Measurements from ENCODE around the gene MIAT. TPM values are rescaled to one million over a fixed set of nuclear protein-coding genes. Genes with fewer than 3 reads are reported as not detected.

The MIAT gene
- total RNA-seq, 4 donors from 2014 or later = 0.72 to 7.6 (median 1.1) TPM

DNA sequence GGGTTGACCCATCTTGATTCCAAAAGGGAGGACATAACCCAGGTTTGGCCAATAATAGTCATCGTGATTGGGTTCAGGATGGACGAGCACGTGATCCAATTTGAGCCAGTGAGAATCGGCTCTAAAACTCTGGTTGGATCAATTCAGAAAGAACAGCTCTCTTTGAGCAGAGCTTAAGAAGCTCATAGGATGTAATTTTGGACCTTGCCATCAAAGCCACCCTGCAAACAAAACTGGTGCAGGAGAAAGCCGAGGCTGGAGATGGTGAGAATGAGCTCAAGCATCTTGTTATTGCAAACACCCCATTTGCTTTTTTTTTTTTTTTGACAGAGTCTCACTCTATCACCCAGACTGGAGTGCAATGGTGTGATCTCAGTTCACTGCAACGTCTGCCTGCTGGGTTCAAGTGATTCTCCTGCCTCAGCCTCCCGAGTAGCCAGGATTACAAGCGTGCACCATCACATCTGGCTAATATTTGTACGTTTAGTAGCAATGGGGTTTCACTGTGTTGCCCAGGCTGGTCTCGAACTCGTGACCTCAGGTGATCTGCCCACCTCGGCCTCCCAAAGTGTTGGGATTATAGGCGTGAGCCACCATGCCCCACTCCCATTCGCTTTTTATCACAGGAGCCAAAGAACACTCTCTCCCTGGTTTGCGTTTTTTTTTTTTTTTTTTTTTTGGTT is 13.8 kb upstream of the MIAT start:
- 85% methylated on average over 15 of the region's 15 CpGs for WGBS
- no peak for DNase-seq (ENCODE audit: low spot score in 2 of 2)

DNA sequence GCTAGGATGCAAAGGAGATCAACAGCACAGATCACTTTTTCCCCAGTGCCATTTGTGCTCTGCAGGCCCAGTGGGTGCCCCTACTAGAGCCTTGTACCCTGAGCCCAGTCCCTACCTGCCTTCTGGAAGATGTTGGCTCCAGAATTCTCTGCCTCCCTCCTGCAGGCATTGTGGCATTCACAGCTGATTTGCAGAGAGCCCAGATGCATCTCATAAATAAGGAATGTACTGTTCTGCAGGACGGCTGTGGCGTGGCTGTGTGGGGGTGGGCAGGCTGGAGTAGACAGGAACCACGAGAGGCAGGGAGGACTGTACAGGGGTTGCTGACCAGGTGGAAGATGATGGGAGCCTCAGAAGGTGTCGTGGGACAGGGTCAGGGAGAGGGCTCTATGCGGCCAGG is 11.2 kb upstream of the MIAT start:
- WGBS = 47% methylated on average over 5 of the region's 5 CpGs
- TF ChIP-seq, protein P1, sequence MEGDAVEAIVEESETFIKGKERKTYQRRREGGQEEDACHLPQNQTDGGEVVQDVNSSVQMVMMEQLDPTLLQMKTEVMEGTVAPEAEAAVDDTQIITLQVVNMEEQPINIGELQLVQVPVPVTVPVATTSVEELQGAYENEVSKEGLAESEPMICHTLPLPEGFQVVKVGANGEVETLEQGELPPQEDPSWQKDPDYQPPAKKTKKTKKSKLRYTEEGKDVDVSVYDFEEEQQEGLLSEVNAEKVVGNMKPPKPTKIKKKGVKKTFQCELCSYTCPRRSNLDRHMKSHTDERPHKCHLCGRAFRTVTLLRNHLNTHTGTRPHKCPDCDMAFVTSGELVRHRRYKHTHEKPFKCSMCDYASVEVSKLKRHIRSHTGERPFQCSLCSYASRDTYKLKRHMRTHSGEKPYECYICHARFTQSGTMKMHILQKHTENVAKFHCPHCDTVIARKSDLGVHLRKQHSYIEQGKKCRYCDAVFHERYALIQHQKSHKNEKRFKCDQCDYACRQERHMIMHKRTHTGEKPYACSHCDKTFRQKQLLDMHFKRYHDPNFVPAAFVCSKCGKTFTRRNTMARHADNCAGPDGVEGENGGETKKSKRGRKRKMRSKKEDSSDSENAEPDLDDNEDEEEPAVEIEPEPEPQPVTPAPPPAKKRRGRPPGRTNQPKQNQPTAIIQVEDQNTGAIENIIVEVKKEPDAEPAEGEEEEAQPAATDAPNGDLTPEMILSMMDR (IDR thresholded peaks at IDR 0.05) = no peak
- TF ChIP-seq POLR2AphosphoS5 (IDR thresholded peaks at IDR 0.05) = no peak
- TF ChIP-seq POLR2A (IDR thresholded peaks at IDR 0.05) = no peak
- no peak for TF ChIP-seq EP300 (IDR thresholded peaks at IDR 0.05)
- H3K27ac ChIP-seq = no peak overlapping the region
- no peak overlapping the region for H3K4me3 ChIP-seq
- DNase-seq (ENCODE audit: low spot score in 2 of 2) = no peak
- no peaks in the 10 kb centered on the region for H3K9me3 ChIP-seq
- H3K4me1 ChIP-seq = peaks cover 17% of the 10 kb centered on the region
- H3K27me3 ChIP-seq = peaks cover 32% of the 10 kb centered on the region
- no peaks in the 10 kb centered on the region for H3K36me3 ChIP-seq

More for the DNA sequence above, 13.8 kb upstream of the MIAT start:
- Histone ChIP-seq H3K27me3 (peaks cover 22% of the 10 kb centered on the region), H3K9me3 (no peaks in the 10 kb centered on the region), H3K4me3 (no peak overlapping the region), H3K4me1 (peaks cover 17% of the 10 kb centered on the region), H3K27ac (no peak overlapping the region), H3K36me3 (no peaks in the 10 kb centered on the region)
- no peak for TF ChIP-seq EP300 (IDR thresholded peaks at IDR 0.05)
- TF ChIP-seq POLR2A (IDR thresholded peaks at IDR 0.05) = no peak
- TF ChIP-seq, protein P1 (IDR thresholded peaks at IDR 0.05) = no peak
- TF ChIP-seq POLR2AphosphoS5 (IDR thresholded peaks at IDR 0.05) = no peak

DNA sequence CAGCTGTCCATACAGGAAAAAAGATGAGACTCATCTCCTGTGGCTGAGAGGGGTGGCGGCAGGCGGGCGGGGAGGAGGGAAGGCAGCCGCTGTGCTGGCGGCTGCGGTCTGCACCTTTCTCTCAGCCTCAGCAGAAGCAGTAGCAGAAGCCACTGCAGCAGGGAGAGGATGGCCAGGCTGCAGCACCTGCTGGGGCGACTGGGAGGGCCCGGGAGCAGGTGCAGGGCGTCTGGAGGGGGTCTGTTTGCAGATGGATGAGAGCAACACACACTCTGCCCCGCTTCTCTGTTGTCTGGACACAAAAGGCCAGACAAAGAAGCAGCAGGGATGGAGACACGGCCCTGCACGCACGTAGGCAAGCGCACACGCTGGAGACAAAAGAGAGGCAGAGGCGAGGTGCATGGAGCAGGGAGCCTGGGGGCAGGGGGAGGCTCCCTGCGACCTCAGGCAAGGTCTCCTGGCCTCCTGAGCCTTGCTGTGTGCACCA is 9.3 kb upstream of the MIAT start:
- Histone ChIP-seq H3K27ac (no peak overlapping the region), H3K4me1 (peaks cover 17% of the 10 kb centered on the region), H3K4me3 (no peak overlapping the region), H3K9me3 (no peaks in the 10 kb centered on the region), H3K27me3 (peaks cover 32% of the 10 kb centered on the region), H3K36me3 (no peaks in the 10 kb centered on the region)
- 36% methylated on average over 17 of the region's 17 CpGs for WGBS
- no peak for DNase-seq (ENCODE audit: low spot score in 2 of 2)
- TF ChIP-seq POLR2AphosphoS5 (IDR thresholded peaks at IDR 0.05) (no peak), EP300 (IDR thresholded peaks at IDR 0.05) (no peak), POLR2A (IDR thresholded peaks at IDR 0.05) (no peak)
- TF ChIP-seq, protein P1 (IDR thresholded peaks at IDR 0.05) = no peak

DNA sequence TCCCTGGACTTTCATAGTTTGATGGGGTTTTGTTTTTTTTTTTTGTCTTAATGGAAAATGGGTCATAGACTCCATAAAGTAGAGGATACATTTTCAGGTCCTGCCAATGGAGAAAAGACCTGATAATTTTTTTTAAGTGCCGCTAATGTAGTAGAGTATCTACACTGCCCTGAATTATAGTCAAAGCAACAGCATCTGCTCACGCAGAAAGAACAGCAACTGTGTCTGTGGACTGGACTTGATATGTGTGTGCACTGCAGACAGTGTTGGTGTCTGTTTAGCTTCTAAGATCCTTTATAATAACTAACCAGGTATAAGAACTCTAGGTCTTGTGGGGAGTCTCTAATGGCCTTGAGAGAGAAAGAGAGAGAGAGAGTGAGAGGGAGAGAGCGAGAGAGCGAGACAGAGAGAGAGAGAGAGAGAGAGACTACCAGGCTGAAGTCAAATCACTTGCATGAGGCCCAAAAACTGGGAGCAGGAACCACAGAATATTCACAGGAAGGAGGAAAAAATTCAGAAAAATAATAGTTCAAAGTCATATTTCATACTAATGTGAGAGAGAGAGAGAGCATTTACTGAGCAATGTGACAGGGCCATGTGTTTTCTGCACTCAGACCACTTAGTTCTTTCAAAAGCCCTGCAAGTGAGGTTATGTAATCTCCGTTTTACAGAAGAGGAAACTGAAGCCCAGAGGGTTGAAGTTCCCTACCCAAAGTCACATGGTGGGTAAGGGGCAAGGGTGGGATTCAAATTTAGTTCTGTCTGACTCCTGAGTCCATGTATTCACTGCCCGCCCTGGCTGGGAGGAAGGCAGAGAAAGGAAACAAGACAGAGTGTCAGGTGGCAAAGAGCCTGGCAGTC is 8.6 kb upstream of the MIAT start:
- Histone ChIP-seq H3K27ac (no peak overlapping the region), H3K4me1 (peaks cover 17% of the 10 kb centered on the region), H3K27me3 (peaks cover 32% of the 10 kb centered on the region), H3K4me3 (no peak overlapping the region), H3K9me3 (no peaks in the 10 kb centered on the region), H3K36me3 (no peaks in the 10 kb centered on the region)
- no peak for DNase-seq (ENCODE audit: low spot score in 2 of 2)
- TF ChIP-seq POLR2AphosphoS5 (IDR thresholded peaks at IDR 0.05) (no peak), POLR2A (IDR thresholded peaks at IDR 0.05) (no peak), EP300 (IDR thresholded peaks at IDR 0.05) (no peak)
- TF ChIP-seq, protein P1 (IDR thresholded peaks at IDR 0.05) = no peak
- WGBS = 86% methylated on average over 6 of the region's 6 CpGs
